Fibroblast of skin of scalp (primary cell): ENCODE results near the gene ST14.
"Not testable (repeated sequence)": the region's sequence is repeated elsewhere in the genome, so short reads cannot be mapped to it uniquely, and the experiment has no call there.

Experiments used
- DNase-seq: peaks from one replicate; pipeline ENCODE4 v3.0.0-alpha.2; 2013

ST14 gene

GRCh38 chr11:130164221-130164570 is 4.6 kb downstream of the ST14 start:
- DNase-seq: no peak

- no peak for DNase-seq
Observed at GRCh38 chr11:130165601-130166456, 6.2 kb downstream of the ST14 start.

GRCh38 chr11:130166457-130166784 is 6.8 kb downstream of the ST14 start:
- peak; percentile 84 for DNase-seq

- no peak for DNase-seq
Observed at GRCh38 chr11:130167146-130167545, 7.6 kb downstream of the ST14 start.

GRCh38 chr11:130168105-130168504 is 8.5 kb downstream of the ST14 start:
- no peak for DNase-seq

- DNase-seq: no peak
Observed at GRCh38 chr11:130170345-130170744, 10.8 kb downstream of the ST14 start.

GRCh38 chr11:130171534-130171933 is 12.0 kb downstream of the ST14 start:
- no peak for DNase-seq

GRCh38 chr11:130172001-130172400 is 12.4 kb downstream of the ST14 start:
- not testable (repeated sequence) for DNase-seq

- DNase-seq: no peak
Observed at GRCh38 chr11:130174642-130175041, 15.1 kb downstream of the ST14 start.

- DNase-seq: no peak
Observed at GRCh38 chr11:130175898-130176297, 16.3 kb downstream of the ST14 start.

- no peak for DNase-seq
Observed at GRCh38 chr11:130177782-130178181, 18.2 kb downstream of the ST14 start.

- DNase-seq: no peak
Observed at GRCh38 chr11:130178441-130179339, 19.1 kb downstream of the ST14 start.

GRCh38 chr11:130179396-130180306 is 20.1 kb downstream of the ST14 start:
- no peak for DNase-seq

GRCh38 chr11:130180491-130180890 is 20.9 kb downstream of the ST14 start:
- peak; percentile 11 for DNase-seq

- DNase-seq: no peak
Observed at GRCh38 chr11:130180896-130181294, 21.3 kb downstream of the ST14 start.

GRCh38 chr11:130181295-130182272 is 22.0 kb downstream of the ST14 start:
- DNase-seq: peak; percentile 71

- DNase-seq: no peak
Observed at GRCh38 chr11:130183878-130184610, 24.5 kb downstream of the ST14 start.

GRCh38 chr11:130187096-130187495 is 27.5 kb downstream of the ST14 start:
- no peak for DNase-seq

- DNase-seq: no peak
Observed at GRCh38 chr11:130188047-130188446, 28.5 kb downstream of the ST14 start.

- no peak for DNase-seq
Observed at GRCh38 chr11:130188585-130189347, 29.2 kb downstream of the ST14 start.
